Measurements from ENCODE around the gene CNTNAP5. TPM values are rescaled to one million over a fixed set of nuclear protein-coding genes. Genes with fewer than 3 reads are reported as not detected.

Gene CNTNAP5
- total RNA-seq, 4 donors from 2014 or later = not detected

DNA sequence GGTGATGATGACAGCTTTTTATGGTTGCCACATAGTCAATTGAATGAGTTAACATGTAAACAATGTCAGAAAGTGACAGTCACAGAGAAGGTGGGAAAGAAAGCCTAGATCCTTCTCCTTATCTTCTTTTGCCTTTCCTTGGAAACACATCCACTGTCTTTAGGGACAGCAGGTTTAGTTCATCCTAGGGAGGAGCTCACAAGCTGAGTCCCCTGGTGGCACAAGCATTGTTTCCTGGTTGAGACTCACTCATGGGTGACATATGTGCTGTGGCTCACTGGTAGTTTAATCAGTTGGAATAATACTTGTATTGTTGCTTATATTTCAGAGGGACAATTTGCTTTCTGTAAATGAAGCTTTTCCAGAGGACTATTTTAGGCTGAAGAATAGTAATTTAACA is 598.5 kb downstream of the CNTNAP5 start:
- no peak for DNase-seq (ENCODE audit: low spot score in 2 of 2)
- TF ChIP-seq, protein P1, sequence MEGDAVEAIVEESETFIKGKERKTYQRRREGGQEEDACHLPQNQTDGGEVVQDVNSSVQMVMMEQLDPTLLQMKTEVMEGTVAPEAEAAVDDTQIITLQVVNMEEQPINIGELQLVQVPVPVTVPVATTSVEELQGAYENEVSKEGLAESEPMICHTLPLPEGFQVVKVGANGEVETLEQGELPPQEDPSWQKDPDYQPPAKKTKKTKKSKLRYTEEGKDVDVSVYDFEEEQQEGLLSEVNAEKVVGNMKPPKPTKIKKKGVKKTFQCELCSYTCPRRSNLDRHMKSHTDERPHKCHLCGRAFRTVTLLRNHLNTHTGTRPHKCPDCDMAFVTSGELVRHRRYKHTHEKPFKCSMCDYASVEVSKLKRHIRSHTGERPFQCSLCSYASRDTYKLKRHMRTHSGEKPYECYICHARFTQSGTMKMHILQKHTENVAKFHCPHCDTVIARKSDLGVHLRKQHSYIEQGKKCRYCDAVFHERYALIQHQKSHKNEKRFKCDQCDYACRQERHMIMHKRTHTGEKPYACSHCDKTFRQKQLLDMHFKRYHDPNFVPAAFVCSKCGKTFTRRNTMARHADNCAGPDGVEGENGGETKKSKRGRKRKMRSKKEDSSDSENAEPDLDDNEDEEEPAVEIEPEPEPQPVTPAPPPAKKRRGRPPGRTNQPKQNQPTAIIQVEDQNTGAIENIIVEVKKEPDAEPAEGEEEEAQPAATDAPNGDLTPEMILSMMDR (IDR thresholded peaks at IDR 0.05) = no peak
- TF ChIP-seq POLR2AphosphoS5 (IDR thresholded peaks at IDR 0.05) (no peak), EP300 (IDR thresholded peaks at IDR 0.05) (no peak), POLR2A (IDR thresholded peaks at IDR 0.05) (no peak)

DNA sequence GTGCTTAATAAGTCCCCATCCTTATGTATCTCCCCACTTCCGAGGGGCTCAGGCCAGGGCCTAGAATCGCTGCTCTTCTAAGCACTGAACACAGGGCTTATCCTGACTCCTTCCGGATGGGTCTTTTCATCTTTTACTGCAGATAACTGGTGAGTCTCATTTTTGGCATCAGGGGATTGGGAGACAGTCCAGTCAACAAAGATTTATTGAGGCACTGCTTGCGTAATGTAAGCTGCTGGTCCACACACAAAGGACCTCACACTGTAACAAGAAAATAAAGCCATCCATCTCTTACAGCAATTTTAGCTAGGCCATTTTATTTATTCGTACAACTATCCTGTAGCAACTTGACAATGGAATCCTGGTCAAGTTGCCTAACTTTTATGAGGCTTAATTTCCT is 600.5 kb downstream of the CNTNAP5 start:
- Histone ChIP-seq H3K4me1 (no peaks in the 10 kb centered on the region), H3K4me3 (no peak overlapping the region), H3K9me3 (peaks cover 3% of the 10 kb centered on the region), H3K36me3 (no peaks in the 10 kb centered on the region), H3K27me3 (no peaks in the 10 kb centered on the region), H3K27ac (no peak overlapping the region)
- no peak for DNase-seq (ENCODE audit: low spot score in 2 of 2)
- TF ChIP-seq POLR2AphosphoS5 (IDR thresholded peaks at IDR 0.05) (no peak), POLR2A (IDR thresholded peaks at IDR 0.05) (no peak), EP300 (IDR thresholded peaks at IDR 0.05) (no peak)
- TF ChIP-seq, protein P1 (IDR thresholded peaks at IDR 0.05) = no peak
- WGBS = 67% methylated on average over 5 of the region's 5 CpGs

More for the DNA sequence above, 598.5 kb downstream of the CNTNAP5 start:
- H3K4me1 ChIP-seq = no peaks in the 10 kb centered on the region
- peaks cover 3% of the 10 kb centered on the region for H3K9me3 ChIP-seq
- H3K4me3 ChIP-seq = no peak overlapping the region
- no peaks in the 10 kb centered on the region for H3K36me3 ChIP-seq
- H3K27me3 ChIP-seq = no peaks in the 10 kb centered on the region
- no peak overlapping the region for H3K27ac ChIP-seq

DNA sequence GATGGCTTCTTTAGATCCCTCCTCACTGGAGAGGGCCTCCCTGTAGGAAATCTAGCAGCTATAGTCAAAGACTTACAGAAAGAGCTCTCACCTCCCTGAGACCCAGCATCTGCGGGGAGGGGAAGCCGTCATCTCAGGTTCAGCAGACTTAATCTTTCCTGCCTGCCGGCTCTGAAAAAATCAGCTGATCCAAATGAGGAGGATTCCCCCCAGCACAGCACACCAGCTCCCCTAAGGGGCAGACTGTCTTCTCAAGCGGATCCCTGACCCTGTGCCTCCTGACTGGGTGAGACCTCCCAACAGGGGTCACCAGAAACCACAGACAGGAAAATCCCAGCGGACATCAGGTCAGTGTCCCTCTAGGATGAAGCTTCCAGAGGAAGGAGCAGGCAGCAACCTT is 601.9 kb downstream of the CNTNAP5 start:
- Histone ChIP-seq H3K36me3 (no peaks in the 10 kb centered on the region), H3K9me3 (peaks cover 3% of the 10 kb centered on the region), H3K4me1 (no peaks in the 10 kb centered on the region), H3K4me3 (no peak overlapping the region), H3K27ac (no peak overlapping the region), H3K27me3 (no peaks in the 10 kb centered on the region)
- TF ChIP-seq POLR2AphosphoS5 (IDR thresholded peaks at IDR 0.05) (no peak), EP300 (IDR thresholded peaks at IDR 0.05) (no peak), POLR2A (IDR thresholded peaks at IDR 0.05) (no peak)
- TF ChIP-seq, protein P1 (IDR thresholded peaks at IDR 0.05) = no peak
- DNase-seq (ENCODE audit: low spot score in 2 of 2) = no peak
- 74% methylated on average over 5 of the region's 5 CpGs for WGBS

DNA sequence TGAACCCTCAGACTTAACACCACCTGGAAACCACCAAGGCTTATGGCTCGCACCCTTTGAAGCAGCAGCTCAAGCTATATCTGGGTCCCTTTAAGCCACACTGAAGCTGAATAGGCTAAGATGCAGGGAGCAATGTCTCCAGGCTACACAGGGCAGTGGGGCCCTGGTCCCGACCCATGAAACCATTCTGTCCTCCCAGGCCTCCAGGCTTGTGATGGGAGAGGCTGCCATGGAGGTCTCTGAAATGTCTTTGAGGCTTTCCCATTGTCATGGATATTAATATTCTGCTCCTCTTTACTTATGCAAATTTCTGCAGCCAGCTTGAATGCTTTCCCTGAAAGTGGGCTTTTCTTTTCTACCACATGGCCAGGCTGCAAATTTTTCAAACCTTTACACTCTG is 608.7 kb downstream of the CNTNAP5 start:
- WGBS = 56% methylated on average over 1 of the region's 2 CpGs
- H3K27ac ChIP-seq = no peak overlapping the region
- no peaks in the 10 kb centered on the region for H3K27me3 ChIP-seq
- TF ChIP-seq EP300 (IDR thresholded peaks at IDR 0.05) (no peak), POLR2A (IDR thresholded peaks at IDR 0.05) (no peak), POLR2AphosphoS5 (IDR thresholded peaks at IDR 0.05) (no peak)
- TF ChIP-seq, protein P1 (IDR thresholded peaks at IDR 0.05) = no peak
- no peaks in the 10 kb centered on the region for H3K4me1 ChIP-seq
- no peak overlapping the region for H3K4me3 ChIP-seq
- H3K36me3 ChIP-seq = no peaks in the 10 kb centered on the region
- no peak for DNase-seq (ENCODE audit: low spot score in 2 of 2)
- H3K9me3 ChIP-seq = no peaks in the 10 kb centered on the region

DNA sequence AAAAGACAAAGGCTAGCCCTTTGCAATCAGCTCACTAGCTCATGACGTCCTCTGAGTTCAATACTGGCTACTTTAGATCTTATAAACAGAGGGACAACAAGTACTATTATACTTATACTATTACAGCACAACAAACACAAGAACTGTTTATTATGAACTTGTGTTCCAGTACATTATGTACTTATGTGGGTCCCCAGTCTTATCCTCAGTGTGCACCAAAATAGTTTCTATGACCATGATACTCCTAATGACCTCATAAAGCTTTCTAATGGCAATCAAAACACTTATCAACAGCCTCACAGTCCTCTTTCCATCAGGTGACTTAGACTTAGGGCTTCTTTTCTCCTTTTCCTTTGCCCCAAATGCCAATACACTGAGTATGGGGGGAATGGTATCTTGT is 614.4 kb downstream of the CNTNAP5 start:
- H3K4me1 ChIP-seq = no peaks in the 10 kb centered on the region
- TF ChIP-seq POLR2A (IDR thresholded peaks at IDR 0.05) = no peak
- no peak for TF ChIP-seq EP300 (IDR thresholded peaks at IDR 0.05)
- TF ChIP-seq POLR2AphosphoS5 (IDR thresholded peaks at IDR 0.05) = no peak
- no peak overlapping the region for H3K27ac ChIP-seq
- 79% methylated on average over 1 of the region's 1 CpG for WGBS
- no peaks in the 10 kb centered on the region for H3K27me3 ChIP-seq
- no peaks in the 10 kb centered on the region for H3K36me3 ChIP-seq
- H3K4me3 ChIP-seq = no peak overlapping the region
- DNase-seq (ENCODE audit: low spot score in 2 of 2) = no peak
- H3K9me3 ChIP-seq = no peaks in the 10 kb centered on the region

DNA sequence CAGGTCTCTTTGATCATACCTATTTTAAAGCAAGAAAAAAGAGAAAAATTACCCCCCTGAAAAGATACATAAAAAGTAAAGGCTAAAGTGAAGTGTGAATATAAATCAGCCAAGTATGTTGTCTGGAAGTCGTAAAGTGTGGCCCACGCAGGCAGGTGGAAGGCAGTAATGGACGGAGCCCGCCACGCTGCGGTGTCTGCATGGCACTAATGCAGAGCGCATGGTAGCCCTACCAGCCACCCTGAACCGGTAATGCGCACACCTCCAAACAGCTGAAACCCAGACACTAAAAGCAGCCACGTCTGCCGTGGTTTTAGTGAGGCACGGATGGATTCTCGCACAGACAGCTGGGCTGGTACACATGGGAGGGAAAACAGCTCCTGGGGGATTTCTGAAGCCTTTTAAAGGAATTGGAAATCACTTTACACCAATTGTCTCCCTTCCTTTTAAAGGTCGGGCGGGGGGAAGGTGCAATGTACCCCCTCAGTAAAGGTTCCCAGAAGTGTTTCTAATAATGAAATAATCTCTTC is 615.2 kb downstream of the CNTNAP5 start:
- TF ChIP-seq EP300 (IDR thresholded peaks at IDR 0.05) (no peak), POLR2A (IDR thresholded peaks at IDR 0.05) (no peak)
- TF ChIP-seq, protein P1 (IDR thresholded peaks at IDR 0.05) = no peak
- 70% methylated on average over 14 of the region's 15 CpGs for WGBS

More for the DNA sequence above, 615.2 kb downstream of the CNTNAP5 start:
- Histone ChIP-seq H3K27ac (no peak overlapping the region), H3K4me3 (no peak overlapping the region), H3K9me3 (no peaks in the 10 kb centered on the region), H3K27me3 (no peaks in the 10 kb centered on the region), H3K4me1 (no peaks in the 10 kb centered on the region), H3K36me3 (no peaks in the 10 kb centered on the region)
- no peak for DNase-seq (ENCODE audit: low spot score in 2 of 2)
